Colonic mucosa (tissue), 4 donors: ENCODE measurements around the gene AHCTF1. TPM values are rescaled to one million over a fixed set of nuclear protein-coding genes. Genes with fewer than 3 reads are reported as not detected.

Source experiments
- DNase-seq: peaks from one replicate; pipeline ENCODE4 v3.0.0-alpha.2; 2020
- H3K27ac ChIP-seq: fragments of 200-600 bp; one replicate; pipeline ENCODE4 v1.8.0; 2021
- H3K27me3 ChIP-seq: fragments of 200-600 bp; one replicate; pipeline ENCODE4 v1.8.0; 2021
- H3K36me3 ChIP-seq: fragments of 200-600 bp; one replicate; pipeline ENCODE4 v1.8.0; 2021
- H3K4me1 ChIP-seq: fragments of 200-600 bp; one replicate; pipeline ENCODE4 v1.8.0; 2021; ENCODE audit warnings: mild to moderate bottlenecking
- H3K4me3 ChIP-seq: fragments of 200-600 bp; one replicate; pipeline ENCODE4 v1.8.0; 2021
- H3K9ac ChIP-seq, 2 donors: one replicate each; pipeline ENCODE4 v1.7.0; 2013; ENCODE audit warnings: control low read depth in 2 of 2, low read depth in 2 of 2, low read length in 2 of 2
- H3K9me3 ChIP-seq: fragments of 200-600 bp; one replicate; pipeline ENCODE4 v1.8.0; 2021
- CTCF ChIP-seq: fragments of 200-600 bp; IDR thresholded peaks from one replicate; pipeline ENCODE4 v1.8.0; 2022; ENCODE audit warnings: antibody characterized with exemption, mild to moderate bottlenecking
- intact Hi-C: fragments of 100-400 bp; cut with DNase I; formaldehyde crosslinking; loops from one replicate; pipeline ENCODE4 v1.14.1; 2022
- total RNA-seq, 2 donors: library from RNA; stranded (reverse); fragmentation: NEBNext Ultra II Directional in 1 of 2; extraction: Animal tissue kit (Norgen Biotek cat#: 25700) in 1 of 2; gene quantifications; one replicate each; pipeline ENCODE4 v1.2.1, GENCODE V29; 2021
- donor health status: healthy.
- donor health status: DM: no; HTN: no; CAD: no.
- donor health status: DM: no; HTN: no; CAD: no.

Gene AHCTF1
- 10 to 100 TPM; 22.8 to 24.5 TPM for total RNA-seq

- Histone ChIP-seq H3K9me3 (no peaks in the 10 kb centered on the region), H3K4me3 (peak within 1 kb of the TSS; percentile 68), H3K27me3 (no peaks in the 10 kb centered on the region), H3K9ac (peak within 1 kb of the TSS; percentile 90 to 96), H3K36me3 (no peaks in the 10 kb centered on the region), H3K27ac (peak within 1 kb of the TSS; percentile 94), H3K4me1 (peaks cover 5% of the 10 kb centered on the region)
- intact Hi-C loops, result no loop called here
- TF ChIP-seq CTCF, result no peak
- DNase-seq, result peak; percentile 96
Measured at GRCh38 chr1:246931549-246932365, at the start of gene AHCTF1. Gene AHCTF1, minus strand, starts transcription at chr1:246931948. Its CDS starts 13,578 bp downstream, at chr1:246918370.

GRCh38 chr1:246978785-246979184, 47.0 kb upstream of the AHCTF1 start:
- intact Hi-C loops, result no loop called here
- no peaks in the 10 kb centered on the region for H3K9me3 ChIP-seq

GRCh38 chr1:246978281-246978680, 46.5 kb upstream of the AHCTF1 start:
- Histone ChIP-seq H3K4me1 (no peaks in the 10 kb centered on the region), H3K27me3 (no peaks in the 10 kb centered on the region), H3K36me3 (no peaks in the 10 kb centered on the region), H3K27ac (no peak overlapping the region), H3K9me3 (no peaks in the 10 kb centered on the region), H3K9ac (no peak overlapping the region), H3K4me3 (no peak overlapping the region)
- no peak for TF ChIP-seq CTCF
- DNase-seq, result no peak
- intact Hi-C loops, result no loop called here

More at GRCh38 chr1:246978785-246979184, 47.0 kb upstream of the AHCTF1 start:
- Histone ChIP-seq H3K9ac (no peak overlapping the region), H3K27ac (no peak overlapping the region), H3K27me3 (no peaks in the 10 kb centered on the region), H3K36me3 (no peaks in the 10 kb centered on the region), H3K4me3 (no peak overlapping the region), H3K4me1 (no peaks in the 10 kb centered on the region)
- DNase-seq, result no peak
- TF ChIP-seq CTCF, result no peak

GRCh38 chr1:246971969-246972368, 40.2 kb upstream of the AHCTF1 start:
- no peak for TF ChIP-seq CTCF
- no peak overlapping the region for H3K9ac ChIP-seq
- intact Hi-C loops, result no loop called here

GRCh38 chr1:246971090-246971721, 39.5 kb upstream of the AHCTF1 start:
- no peaks in the 10 kb centered on the region for H3K4me1 ChIP-seq
- no peaks in the 10 kb centered on the region for H3K36me3 ChIP-seq
- intact Hi-C loops, result no loop called here
- peak; percentile 24 for DNase-seq
- H3K9me3 ChIP-seq, result no peaks in the 10 kb centered on the region
- TF ChIP-seq CTCF, result peak; percentile 79
- H3K27me3 ChIP-seq, result no peaks in the 10 kb centered on the region
- H3K4me3 ChIP-seq, result no peak overlapping the region
- H3K27ac ChIP-seq, result no peak overlapping the region
- H3K9ac ChIP-seq, result no peak overlapping the region

More at GRCh38 chr1:246971969-246972368, 40.2 kb upstream of the AHCTF1 start:
- no peaks in the 10 kb centered on the region for H3K36me3 ChIP-seq
- no peaks in the 10 kb centered on the region for H3K27me3 ChIP-seq
- H3K4me3 ChIP-seq, result no peak overlapping the region
- H3K9me3 ChIP-seq, result no peaks in the 10 kb centered on the region
- no peak for DNase-seq
- H3K4me1 ChIP-seq, result no peaks in the 10 kb centered on the region
- H3K27ac ChIP-seq, result no peak overlapping the region
